Endothelial cell of umbilical vein (primary cell): ENCODE results near the gene XYLT1. TPM values are rescaled to one million over a fixed set of nuclear protein-coding genes. Genes with fewer than 3 reads are reported as not detected.

Experiments used
- BruUV-seq: library from RNA; stranded (reverse); fragments of 400-500 nt; replicated peaks from 2 replicates; lab custom pipeline; 2021; lab: Mats Ljungman, UMichigan
- CTCF ChIA-PET: fragments of 300-600, 350-600 bp; sonication (Branson Sonifier 250); formaldehyde crosslinking; loops from one replicate; lab custom pipeline; 2021; ENCODE audit warnings: antibody characterized with exemption, inconsistent platforms; lab: Charles Lee
- POLR2A ChIA-PET: fragments of 300-600, 350-600 bp; sonication (Branson Sonifier 250); formaldehyde crosslinking; loops from one replicate; lab custom pipeline; 2021; ENCODE audit warnings: antibody characterized with exemption, inconsistent platforms; lab: Charles Lee
- DNase-seq: peaks from one replicate; pipeline ENCODE4 v3.0.0-alpha.2; 2011; ENCODE audit warnings: low read depth, low spot score
- FAIRE-seq: peaks from 2 replicates; lab custom pipeline; 2011; peaks lifted over from hg19 to GRCh38; lab: Jason Lieb, UNC
- H2AFZ ChIP-seq: 2 replicates; pipeline ENCODE4 v1.6.0; 2012; ENCODE audit warnings: low read depth, low read length, control low read depth, inconsistent platforms
- H3K27ac ChIP-seq: 2 replicates; pipeline ENCODE4 v1.5.1; 2011; ENCODE audit warnings: low read depth, mild to moderate bottlenecking, control low read depth, low read length, moderate library complexity; ENCODE audit not compliant: insufficient read depth
- H3K27me3 ChIP-seq, 2 experiments: 2 replicates each; pipeline versions ENCODE4 v1.6.0 to v1.6.1; 2011; ENCODE audit warnings: low read length in 2 of 2, mixed read lengths in 1 of 2; ENCODE audit not compliant: control insufficient read depth in 2 of 2, insufficient read depth in 2 of 2
- H3K36me3 ChIP-seq, 2 experiments: 2 replicates in 1 of 2; 3 replicates in 1 of 2; pipeline ENCODE4 v1.5.1; 2011; ENCODE audit warnings: low read length in 2 of 2, mild to moderate bottlenecking in 1 of 2, moderate library complexity in 1 of 2; ENCODE audit not compliant: control insufficient read depth in 2 of 2, insufficient read depth in 2 of 2; ENCODE audit errors: extremely low read depth in 1 of 2
- H3K4me1 ChIP-seq: 3 replicates; pipeline ENCODE4 v1.5.1; 2011; ENCODE audit warnings: mild to moderate bottlenecking, low read length; ENCODE audit not compliant: control insufficient read depth, insufficient read depth; ENCODE audit errors: extremely low read depth
- H3K4me2 ChIP-seq: 2 replicates; pipeline ENCODE4 v1.6.1; 2011; ENCODE audit warnings: low read length, control low read depth, mixed read lengths; ENCODE audit not compliant: insufficient read depth
- H3K4me3 ChIP-seq, 3 experiments: fragments of 200-600 bp in 1 of 3; sonication (generic), shearing (Covaris generic) in 1 of 3; replicated peaks in 1 of 3; 2 replicates each; pipeline ENCODE4 v1.5.1; 2011 to 2016; ENCODE audit warnings: control low read depth in 3 of 3, low read length in 3 of 3, mild to moderate bottlenecking in 2 of 3, inconsistent platforms in 1 of 3, low read depth in 1 of 3, moderate library complexity in 1 of 3; ENCODE audit not compliant: insufficient read depth in 1 of 3
- H3K79me2 ChIP-seq: 2 replicates; pipeline ENCODE4 v1.6.0; 2012; ENCODE audit warnings: low read length, inconsistent platforms; ENCODE audit not compliant: control insufficient read depth, insufficient read depth
- H3K9ac ChIP-seq: replicated peaks from 2 replicates; pipeline ENCODE3; 2011; ENCODE audit warnings: low read length, control low read depth; ENCODE audit not compliant: insufficient read depth; ENCODE audit errors: extremely low read depth
- H3K9me1 ChIP-seq: replicated peaks from 3 replicates; pipeline ENCODE4 v1.6.0; 2011; ENCODE audit warnings: mild to moderate bottlenecking, low read length; ENCODE audit not compliant: control insufficient read depth, insufficient read depth; ENCODE audit errors: extremely low read depth
- H3K9me3 ChIP-seq: replicated peaks from 2 replicates; pipeline ENCODE4 v1.5.1; 2012; ENCODE audit warnings: low read length, inconsistent platforms; ENCODE audit not compliant: control insufficient read depth, insufficient read depth
- H4K20me1 ChIP-seq: replicated peaks from 2 replicates; pipeline ENCODE3; 2011; ENCODE audit warnings: mild to moderate bottlenecking, low read length; ENCODE audit not compliant: control insufficient read depth, insufficient read depth; ENCODE audit errors: extremely low read depth
- CTCF ChIP-seq, 2 donors: IDR thresholded peaks; 1 replicate in 1 of 2; 2 replicates in 1 of 2; pipeline ENCODE4 v1.5.1; 2011; ENCODE audit warnings: low read length in 2 of 2, mild to moderate bottlenecking in 2 of 2, moderate library complexity in 2 of 2, control low read depth in 1 of 2, inconsistent platforms in 1 of 2, low read depth in 1 of 2; ENCODE audit not compliant: insufficient read depth in 1 of 2; ENCODE audit errors: extremely low read depth in 1 of 2
- EZH2 ChIP-seq: IDR thresholded peaks from 2 replicates; pipeline ENCODE4 v1.6.1; 2012; ENCODE audit warnings: borderline replicate concordance, low read depth, mild to moderate bottlenecking, moderate library complexity, low read length, inconsistent platforms; ENCODE audit not compliant: severe bottlenecking
- FOS ChIP-seq: IDR thresholded peaks from 2 replicates; pipeline ENCODE4 v1.6.1; 2011; ENCODE audit warnings: mild to moderate bottlenecking, low read length, moderate library complexity, borderline replicate concordance; ENCODE audit not compliant: insufficient read depth
- GATA2 ChIP-seq: IDR thresholded peaks from 2 replicates; pipeline ENCODE4 v1.7.0; 2011; ENCODE audit warnings: low read depth, mild to moderate bottlenecking, moderate library complexity, mixed read lengths, low read length; ENCODE audit not compliant: insufficient read length, insufficient read depth
- JUN ChIP-seq: IDR thresholded peaks from 2 replicates; pipeline ENCODE4 v1.6.1; 2011; ENCODE audit warnings: borderline replicate concordance, low read depth; ENCODE audit not compliant: insufficient read length, insufficient read depth
- MYC ChIP-seq: IDR thresholded peaks from one replicate; pipeline ENCODE4 v1.6.1; 2011; ENCODE audit warnings: mild to moderate bottlenecking, low read depth, low read length
- POLR2A ChIP-seq: IDR thresholded peaks from 2 replicates; pipeline ENCODE4 v1.6.1; 2012; ENCODE audit warnings: low read depth, mild to moderate bottlenecking, control low read depth, low read length
- POLR2AphosphoS5 ChIP-seq: IDR thresholded peaks from 2 replicates; pipeline ENCODE4 v1.6.1; 2012; ENCODE audit warnings: low read depth, mild to moderate bottlenecking, control low read depth, low read length, moderate library complexity; ENCODE audit not compliant: insufficient read depth
- dilution Hi-C: fragments of 300-500 bp; cut with MboI; formaldehyde crosslinking; loops from one replicate; pipeline ENCODE4 v1.15.0; 2019; ENCODE audit warnings: low sequenced_read_pairs; ENCODE audit not compliant: extremely low pct_ligation_motif_present
- intact Hi-C: fragments of 100-400 bp; cut with micrococcal nuclease; formaldehyde crosslinking; loops from one replicate; pipeline ENCODE4 v1.10.0; 2022
- polyA plus RNA-seq, 4 experiments: library from polyadenylated mRNA; depleted of rRNA in 3 of 4; stranded (reverse) in 3 of 4; unstranded in 1 of 4; fragments of >200 nt; gene quantifications; 2 replicates each; pipeline versions ENCODE4 v1.2.1 to v1.2.3, GENCODE V29; 2011 to 2012; ENCODE audit warnings: missing spikeins in 1 of 4
- total RNA-seq: library from RNA; stranded (reverse); gene quantifications from 2 replicates; pipeline ENCODE4 v1.2.3, GENCODE V29; 2021
- TF ChIP-seq, protein P1 (sequence below): IDR thresholded peaks from 2 replicates; pipeline ENCODE4 v1.6.1; 2011; ENCODE audit not compliant: insufficient read depth, insufficient read length

Gene XYLT1
- total and polyA plus RNA-seq, 2 donors (not counting 3 experiments of a cell fraction or from before 2014, with no cell fraction given), result 0.63 to 2.9 TPM

GRCh38 chr16:17222871-17223401 is 247.8 kb downstream of the XYLT1 start:
- H3K9me1 ChIP-seq, result no peaks in the 10 kb centered on the region
- H3K27ac ChIP-seq, result no peak overlapping the region
- no peaks in the 10 kb centered on the region for H4K20me1 ChIP-seq
- dilution Hi-C loops, result no loop called here
- TF ChIP-seq POLR2AphosphoS5, result no peak
- TF ChIP-seq JUN, result no peak
- TF ChIP-seq MYC, result no peak
- TF ChIP-seq FOS, result no peak
- TF ChIP-seq POLR2A, result no peak
- TF ChIP-seq EZH2, result no peak
- TF ChIP-seq GATA2, result no peak
- TF ChIP-seq, protein P1, sequence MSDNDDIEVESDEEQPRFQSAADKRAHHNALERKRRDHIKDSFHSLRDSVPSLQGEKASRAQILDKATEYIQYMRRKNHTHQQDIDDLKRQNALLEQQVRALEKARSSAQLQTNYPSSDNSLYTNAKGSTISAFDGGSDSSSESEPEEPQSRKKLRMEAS, result no peak
- TF ChIP-seq CTCF (IDR thresholded peaks at IDR 0.05; ENCODE audit: extremely low read depth in 1 of 2, insufficient read depth in 1 of 2, low read depth in 1 of 2, low read length in 2 of 2), result no peak
- FAIRE-seq (no peak), DNase-seq (no peak)
- ChIA-PET POLR2A (no interaction called here), CTCF (no interaction called here)
- H3K27me3 ChIP-seq, result no peaks in the 10 kb centered on the region
- no peaks in the 10 kb centered on the region for H3K9me3 ChIP-seq
- H3K4me2 ChIP-seq, result no peak overlapping the region
- no peaks in the 10 kb centered on the region for H3K36me3 ChIP-seq
- H3K4me1 ChIP-seq, result no peaks in the 10 kb centered on the region
- H2AFZ ChIP-seq, result no peak overlapping the region
- intact Hi-C loops, result no loop called here
- H3K4me3 ChIP-seq, result no peak overlapping the region
- H3K79me2 ChIP-seq, result no peaks in the 10 kb centered on the region
- H3K9ac ChIP-seq, result no peak overlapping the region
- BruUV-seq, result no TSS peak
